SW480 (cell line): ENCODE data around the gene CTSW.
"Not testable (repeated sequence)": the region's sequence is repeated elsewhere in the genome, so short reads cannot be mapped to it uniquely, and the experiment has no call there.

Source experiments
- DNase-seq: peaks from one replicate; pipeline ENCODE4 v3.0.0-alpha.2; 2016; ENCODE audit warnings: low spot score

Gene CTSW, protein sequence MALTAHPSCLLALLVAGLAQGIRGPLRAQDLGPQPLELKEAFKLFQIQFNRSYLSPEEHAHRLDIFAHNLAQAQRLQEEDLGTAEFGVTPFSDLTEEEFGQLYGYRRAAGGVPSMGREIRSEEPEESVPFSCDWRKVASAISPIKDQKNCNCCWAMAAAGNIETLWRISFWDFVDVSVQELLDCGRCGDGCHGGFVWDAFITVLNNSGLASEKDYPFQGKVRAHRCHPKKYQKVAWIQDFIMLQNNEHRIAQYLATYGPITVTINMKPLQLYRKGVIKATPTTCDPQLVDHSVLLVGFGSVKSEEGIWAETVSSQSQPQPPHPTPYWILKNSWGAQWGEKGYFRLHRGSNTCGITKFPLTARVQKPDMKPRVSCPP

DNA sequence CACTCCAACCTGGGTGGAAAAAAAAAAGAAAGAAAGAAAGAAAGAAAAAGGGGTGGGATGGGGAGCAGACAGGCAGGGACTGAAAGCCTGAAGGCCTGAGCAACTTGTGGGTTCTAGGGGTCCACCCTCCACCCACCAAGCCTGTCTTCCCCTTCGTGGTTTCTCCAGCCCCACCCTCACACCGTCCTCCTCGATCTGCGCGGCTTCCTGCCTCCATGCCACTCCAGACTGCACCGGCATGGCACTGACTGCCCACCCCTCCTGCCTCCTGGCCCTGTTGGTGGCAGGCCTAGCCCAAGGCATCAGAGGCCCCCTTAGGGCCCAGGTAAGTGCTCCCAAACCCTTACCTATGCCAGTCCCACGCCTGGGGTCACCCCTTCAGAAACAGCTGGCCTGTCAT is at the start of gene CTSW:
CTSW (plus strand) TSS at position 221 of the 400 bp plus-strand sequence; CDS start at position 239, 18 bp downstream.
- DNase-seq = no peak

DNA sequence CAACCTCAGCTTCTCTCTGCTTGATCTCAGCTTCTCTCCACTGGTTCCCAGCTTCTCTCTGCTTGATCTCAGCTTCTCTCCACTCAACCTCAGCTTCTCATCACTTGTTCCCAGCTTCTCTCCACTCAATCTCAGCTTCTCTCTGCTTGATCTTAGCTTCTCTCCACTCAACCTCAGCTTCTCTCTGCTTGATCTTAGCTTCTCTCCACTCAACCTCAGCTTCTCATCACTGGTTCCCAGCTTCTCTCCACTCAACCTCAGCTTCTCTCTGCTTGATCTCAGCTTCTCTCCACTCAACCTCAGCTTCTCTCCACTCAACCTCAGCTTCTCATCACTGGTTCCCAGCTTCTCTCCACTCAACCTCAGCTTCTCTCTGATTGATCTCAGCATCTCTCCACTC is 47.4 kb upstream of the CTSW start:
- not testable (repeated sequence) for DNase-seq

DNA sequence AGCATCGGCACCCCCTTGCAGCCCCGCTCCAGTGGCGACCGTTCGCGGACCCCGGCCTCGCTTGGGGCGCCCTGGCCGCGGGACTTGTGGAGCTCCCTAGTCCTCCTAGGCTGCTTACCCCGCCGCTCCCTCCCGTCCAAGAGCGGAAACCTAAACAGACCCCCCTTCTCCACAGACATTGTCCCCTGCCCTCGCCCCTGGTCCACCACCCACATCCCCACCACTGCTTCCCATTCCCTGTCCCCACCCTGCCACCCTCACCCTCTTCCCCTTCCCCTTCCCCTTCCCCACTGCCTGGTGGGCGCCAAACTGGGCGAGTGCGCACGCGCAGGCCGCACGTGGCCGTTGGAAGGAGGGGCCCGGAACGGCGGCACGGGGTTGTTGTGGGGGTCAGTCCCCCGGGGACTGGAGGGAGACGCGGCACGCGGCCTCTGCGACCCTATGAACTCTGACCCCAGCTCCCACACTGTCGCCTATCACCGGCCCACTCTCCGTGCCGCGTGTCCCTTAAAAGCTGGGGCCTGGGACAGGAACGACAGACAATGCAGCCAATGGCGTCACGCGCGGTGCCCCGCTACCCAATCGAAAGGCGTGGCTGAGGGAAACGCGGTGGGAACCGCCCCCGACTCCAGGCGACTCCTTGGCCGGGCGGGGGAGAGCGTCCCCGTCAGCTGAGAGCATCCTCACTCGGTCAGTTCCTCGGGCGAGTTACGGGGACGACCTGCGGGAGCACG is 46.2 kb upstream of the CTSW start, which contains the start of gene SNX32:
SNX32 (plus strand) TSS at position 667 of the 734 bp plus-strand sequence. CDS start 103 bp downstream, outside the sequence.
- DNase-seq = no peak

DNA sequence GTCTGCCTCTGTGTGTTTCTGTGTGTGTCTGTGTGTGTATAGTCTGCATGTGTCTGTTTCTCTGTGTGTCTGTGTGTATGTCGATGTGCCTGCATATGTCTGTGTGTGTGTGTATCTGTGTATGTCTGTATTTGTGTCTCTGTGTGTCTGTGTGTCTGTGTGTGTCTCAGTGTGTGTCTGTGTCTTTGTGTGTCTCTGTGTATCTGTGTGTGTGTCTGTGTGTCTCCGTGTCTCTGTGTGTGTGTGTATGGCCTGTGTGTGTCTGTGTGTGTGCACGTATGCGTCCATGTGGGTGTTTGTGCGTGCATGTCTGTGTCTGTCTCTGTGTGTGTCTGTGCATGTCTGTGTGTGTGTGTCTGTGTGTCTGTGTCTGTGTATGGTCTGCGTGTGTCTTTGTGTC is 45.4 kb upstream of the CTSW start:
- DNase-seq = no peak

DNA sequence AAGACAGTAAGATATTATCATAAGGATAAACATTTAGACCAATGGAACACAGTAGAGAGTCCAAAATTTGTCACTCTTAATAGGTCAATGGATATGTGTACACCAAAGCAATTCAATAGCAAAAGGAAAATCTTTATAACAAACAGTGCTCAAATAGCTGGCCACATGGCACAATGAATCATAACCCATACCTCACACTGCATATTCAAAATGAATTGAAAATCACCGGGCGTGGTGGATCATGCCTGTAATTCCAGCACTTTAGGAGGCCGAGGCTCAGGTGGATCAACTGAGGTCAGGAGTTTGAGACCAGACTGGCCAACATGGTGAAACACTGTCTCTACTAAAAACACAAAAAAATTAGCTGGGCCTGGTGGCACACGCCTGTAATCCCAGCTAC is 37.5 kb upstream of the CTSW start:
- DNase-seq = no peak

DNA sequence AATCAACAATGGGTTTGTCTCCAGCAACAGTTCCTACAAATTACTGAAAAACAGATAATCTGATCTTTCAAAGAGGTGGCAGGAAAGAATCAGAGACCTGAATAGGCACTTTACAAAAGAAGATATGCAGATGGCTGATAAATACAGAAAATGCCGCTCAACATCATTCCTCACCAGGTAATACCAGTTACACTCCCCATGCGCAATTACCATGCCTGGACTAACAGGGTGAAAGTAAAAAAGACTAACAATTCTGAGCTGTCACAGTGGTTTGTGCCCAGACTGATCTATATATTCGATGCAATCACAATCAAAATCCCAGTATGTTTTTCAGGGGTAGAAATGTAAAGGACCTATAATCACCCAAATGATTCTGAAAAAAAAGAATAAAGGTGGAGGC is 35.8 kb upstream of the CTSW start:
- no peak for DNase-seq

DNA sequence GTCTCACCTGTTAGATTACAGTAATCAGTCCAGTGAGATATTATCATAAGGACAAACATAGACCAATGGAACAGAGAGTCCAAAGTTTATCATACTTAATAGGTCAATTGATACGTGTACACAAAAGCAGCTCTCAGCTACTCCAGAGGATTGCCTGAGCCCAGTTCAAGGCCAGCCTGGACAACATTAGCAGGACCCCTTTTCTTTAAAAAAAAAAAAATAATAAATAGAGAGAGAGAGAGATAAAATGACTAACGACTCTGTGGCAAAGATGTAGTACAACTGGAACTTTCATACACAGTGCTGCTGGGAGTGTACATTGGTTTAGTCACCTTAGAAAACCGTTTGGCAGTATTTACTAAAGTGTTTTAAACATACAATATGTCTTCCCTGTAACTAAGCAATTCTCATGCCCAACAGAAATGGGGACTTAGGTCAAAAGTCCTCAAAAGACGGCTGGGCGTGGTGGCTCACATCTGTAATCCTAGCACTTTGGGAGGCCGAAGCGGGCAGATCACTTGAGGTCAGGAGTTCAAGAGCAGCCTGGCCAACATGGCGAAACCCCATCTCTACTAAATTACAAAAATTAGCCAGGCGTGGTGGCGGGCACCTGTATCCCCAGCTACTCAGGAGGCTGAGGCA is 35.3 kb upstream of the CTSW start:
- DNase-seq = no peak

DNA sequence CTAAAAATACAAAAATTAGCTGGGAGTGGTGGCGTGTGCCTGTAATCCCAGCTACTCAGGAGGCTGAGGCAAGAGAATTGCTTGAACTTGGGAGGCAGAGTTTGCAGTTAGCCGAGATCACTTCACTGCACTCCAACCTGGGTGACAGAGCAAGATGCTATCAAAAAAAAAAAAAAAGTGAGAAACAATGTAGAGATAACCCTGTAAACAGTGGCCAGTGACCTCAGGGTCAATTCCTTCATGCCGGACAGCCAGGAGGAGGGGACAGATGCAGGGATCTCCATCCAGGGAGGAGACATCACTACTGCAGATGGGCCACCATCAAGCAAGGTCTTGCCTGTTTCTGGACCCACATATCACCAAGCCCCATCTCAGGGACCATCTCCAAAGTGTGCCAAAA is 31.9 kb upstream of the CTSW start:
- DNase-seq = no peak

DNA sequence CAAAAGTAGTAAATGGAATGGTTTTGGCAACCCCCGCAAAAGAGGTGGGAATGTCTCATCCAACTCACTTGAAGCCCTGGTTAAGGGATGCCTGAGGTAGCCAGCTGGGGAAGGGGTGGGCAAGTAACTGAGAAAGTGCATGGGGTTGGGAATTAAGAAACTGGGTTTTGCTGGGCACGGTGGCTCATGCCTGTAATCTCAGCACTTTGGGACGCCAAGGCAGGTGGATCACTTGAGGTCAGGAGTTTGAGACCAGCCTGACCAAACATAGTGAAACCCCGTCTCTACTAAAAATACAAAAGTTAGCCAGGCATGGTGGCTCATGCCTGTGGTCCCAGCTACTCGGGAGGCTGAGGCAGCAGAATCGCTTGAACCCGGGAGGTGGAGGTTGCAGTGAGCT is 30.9 kb upstream of the CTSW start:
- not testable (repeated sequence) for DNase-seq

DNA sequence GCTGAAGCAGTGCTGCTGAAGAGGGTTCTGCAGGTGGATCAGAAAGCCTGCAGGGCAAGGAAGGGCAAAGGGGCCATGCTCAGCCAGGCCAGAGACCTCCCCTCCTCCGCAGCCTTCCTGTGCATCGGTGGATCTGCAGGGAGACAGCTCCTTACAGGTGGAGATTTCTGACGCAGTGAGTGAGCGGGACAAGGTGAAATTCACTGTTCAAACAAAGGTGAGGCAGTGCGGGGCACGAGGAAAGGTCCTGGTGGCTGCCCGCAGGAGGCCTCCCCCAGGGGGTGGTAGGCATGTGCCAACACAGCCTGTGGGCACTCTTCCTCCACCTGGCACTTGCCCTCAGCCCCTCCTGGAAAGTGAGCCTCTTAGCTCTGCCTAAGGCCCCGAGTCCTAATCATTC is 30.3 kb upstream of the CTSW start:
- DNase-seq = no peak

DNA sequence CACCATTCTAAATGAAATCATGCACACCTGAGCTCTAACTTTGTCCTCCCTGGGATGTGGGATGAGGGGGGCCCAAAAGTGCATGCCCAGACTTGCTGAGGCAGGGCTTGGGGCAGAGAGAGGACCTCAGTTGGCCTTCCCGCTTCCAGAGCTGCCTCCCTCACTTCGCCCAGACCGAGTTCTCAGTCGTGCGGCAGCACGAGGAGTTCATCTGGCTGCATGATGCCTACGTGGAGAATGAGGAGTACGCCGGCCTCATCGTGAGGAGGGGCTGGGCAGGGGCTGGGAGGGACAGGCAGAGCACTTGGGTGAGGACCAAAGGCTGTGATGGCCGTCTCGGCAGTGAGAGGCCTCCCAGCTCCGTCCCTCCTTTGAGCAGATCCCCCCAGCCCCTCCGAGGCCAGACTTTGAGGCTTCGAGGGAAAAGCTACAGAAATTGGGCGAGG is 29.8 kb upstream of the CTSW start:
- DNase-seq = no peak

DNA sequence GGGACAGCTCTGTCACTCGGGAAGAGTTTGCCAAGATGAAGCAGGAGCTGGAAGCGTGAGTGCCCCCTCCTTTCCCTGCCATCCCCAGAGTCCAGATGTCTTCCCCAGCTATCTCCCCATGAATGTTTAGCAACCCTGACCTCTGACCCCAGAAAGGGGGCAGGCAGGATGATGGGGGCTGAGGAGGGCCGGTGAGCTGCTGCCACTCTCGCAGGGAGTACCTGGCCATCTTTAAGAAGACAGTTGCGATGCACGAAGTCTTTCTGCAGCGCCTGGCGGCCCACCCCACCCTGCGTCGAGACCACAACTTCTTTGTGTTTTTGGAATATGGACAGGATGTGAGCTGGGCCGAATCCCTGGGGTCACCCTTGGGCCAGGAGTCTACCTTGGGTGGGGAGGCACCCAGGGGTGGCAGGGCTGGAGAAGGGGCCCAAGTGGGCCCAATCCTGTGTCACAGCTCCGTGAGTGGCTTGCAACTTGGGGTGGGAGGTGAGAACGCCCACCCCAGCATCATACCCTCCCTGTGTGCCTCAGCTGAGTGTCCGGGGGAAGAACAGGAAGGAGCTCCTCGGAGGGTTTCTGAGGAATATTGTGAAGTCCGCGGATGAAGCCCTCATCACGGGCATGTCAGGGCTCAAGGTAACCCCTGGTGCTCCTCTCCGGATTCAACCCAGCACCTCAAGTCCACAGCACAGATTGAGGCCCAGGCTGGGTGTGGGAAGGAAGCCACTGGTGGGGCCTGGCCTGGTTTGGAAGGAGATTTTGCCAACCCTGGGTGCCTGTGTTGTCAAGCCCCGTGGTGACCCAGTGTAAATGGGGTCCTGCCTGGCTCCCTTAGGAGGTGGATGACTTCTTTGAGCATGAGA is 29.2 kb upstream of the CTSW start:
- no peak for DNase-seq

DNA sequence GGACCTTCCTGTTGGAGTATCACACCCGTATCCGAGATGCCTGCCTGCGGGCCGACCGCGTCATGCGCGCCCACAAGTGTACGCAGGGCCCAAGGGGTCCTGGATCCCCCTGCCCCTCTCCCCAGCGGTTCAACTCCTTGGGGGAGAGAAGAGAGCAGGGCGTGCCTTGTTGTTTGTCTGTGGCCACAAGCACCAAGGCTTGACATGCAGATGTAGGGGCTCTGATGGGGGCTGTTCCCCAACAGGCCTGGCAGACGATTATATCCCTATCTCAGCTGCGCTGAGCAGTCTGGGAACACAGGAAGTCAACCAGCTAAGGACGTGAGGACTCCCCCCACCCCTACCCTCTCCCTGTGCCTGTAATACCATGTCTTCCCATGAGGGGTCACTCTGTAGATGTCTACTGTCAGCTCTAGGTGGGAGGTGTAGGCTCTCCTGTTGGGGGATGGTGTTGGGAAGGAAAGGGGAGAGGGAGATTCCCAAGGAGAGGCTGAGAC is 28.5 kb upstream of the CTSW start:
- DNase-seq = no peak

DNA sequence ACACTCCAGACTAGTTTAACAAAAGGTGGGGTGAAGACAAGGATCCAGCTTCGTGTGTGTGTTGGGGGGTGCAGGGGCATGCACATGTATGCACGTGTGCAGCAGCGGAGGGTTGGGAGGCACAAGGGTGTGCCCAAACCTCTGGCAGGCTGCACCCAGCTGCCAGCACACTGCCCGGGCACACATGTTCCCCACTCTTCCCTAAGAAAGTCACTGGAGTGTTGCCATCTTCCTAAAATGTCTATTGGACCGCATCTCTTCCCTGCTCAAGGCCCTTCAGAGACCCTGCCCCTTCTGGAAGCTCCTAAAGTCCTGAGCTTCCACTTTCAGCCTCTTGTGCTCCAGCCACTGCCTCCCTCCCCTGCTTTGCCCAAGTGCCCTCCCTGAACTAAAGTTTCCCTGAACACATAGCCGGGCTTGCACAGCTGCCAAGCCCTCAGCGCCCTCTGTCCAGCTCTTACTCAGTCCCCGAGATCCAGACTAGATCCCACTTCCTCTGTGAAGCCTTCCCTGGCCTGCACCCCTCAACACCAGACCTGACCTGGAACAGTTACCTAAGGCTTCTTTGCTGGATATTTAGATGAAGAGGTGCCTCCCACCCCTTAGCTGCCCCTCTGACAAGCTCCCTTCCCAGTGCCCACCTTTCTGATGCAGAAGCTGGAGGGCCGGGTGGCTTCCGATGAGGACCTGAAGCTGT is 27.7 kb upstream of the CTSW start:
- no peak for DNase-seq

DNA sequence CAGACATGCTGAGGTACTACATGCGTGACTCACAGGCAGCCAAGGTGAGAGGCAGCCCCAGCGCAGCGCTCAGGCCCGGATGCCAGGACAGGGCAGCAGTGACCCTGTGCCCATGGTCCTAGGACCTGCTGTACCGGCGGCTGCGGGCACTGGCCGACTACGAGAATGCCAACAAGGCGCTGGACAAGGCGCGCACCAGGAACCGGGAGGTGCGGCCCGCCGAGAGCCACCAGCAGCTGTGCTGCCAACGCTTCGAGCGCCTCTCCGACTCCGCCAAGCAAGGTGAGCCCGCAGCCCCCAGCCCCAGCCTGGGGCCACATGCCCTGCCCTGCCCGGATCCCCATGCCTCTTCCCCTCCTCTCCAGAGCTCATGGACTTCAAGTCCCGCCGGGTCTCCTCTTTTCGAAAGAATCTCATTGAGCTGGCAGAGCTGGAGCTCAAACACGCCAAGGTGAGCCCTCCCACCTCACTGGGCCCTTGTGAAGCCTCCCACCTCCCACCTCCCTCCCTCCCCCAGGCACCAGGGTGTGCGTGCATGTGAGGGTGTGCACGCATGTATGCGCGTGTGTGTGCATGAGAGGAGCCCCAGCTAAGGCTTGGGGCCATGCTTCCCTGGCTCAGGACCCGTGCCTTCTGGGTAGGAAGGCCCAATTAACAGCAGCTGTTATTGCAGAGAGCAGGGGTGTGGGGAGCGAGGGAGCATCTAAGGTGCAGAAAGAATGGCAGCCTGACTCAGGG is 27.0 kb upstream of the CTSW start:
- DNase-seq = no peak

DNA sequence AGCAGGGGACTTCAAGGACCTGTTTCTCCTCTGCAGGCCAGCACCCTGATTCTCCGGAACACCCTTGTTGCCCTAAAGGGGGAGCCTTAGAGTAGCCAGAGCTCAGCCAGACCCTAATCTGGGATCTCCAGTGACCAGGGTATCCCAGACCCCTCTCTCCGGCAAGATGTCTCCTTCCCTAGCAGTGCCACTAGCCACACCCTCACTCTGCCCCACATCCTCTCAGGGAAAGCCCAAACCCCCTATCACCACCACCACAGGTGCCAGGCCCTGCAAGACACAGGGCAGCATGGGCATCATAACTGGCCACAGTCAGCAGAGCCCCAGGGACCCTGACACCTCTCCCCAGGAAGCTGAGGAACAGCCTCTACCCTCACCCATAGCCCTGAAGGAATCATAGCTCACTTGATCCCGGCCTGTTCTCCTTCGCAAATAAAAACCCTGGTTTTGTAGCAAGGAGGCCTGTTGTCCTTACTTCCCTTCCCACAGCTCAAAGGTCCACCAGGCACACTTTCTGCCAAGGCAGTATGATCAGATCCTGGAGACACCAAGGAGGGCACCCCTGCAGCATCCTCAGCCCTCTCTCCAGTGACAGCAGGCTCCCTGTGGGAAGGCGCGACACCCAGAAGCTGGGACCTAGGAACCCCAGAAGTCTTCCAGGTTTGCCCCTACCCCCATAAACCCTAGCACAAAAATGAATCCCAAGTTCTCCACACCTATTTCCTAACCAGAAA is 26.2 kb upstream of the CTSW start:
- no peak for DNase-seq

DNA sequence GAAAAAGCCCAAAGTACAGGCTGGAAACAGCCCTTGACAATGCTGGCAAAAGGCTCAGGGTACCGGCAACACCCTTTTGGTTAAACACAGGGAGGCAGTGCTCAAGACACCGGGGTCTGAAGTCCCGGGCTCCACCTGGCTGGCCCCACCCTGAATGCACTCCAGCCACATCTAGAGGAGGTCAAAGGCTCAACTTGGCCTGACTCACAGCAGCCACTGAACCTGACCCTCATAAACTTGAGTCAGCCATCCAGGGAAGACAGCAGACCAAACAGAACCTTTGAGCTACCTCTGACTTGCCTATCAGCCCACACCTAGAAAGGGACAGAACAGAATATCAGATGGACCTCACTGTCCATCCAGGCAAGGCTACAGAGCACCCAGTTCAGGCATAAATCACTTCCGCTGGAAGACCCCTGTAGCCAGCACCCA is 25.5 kb upstream of the CTSW start:
- DNase-seq = no peak

DNA sequence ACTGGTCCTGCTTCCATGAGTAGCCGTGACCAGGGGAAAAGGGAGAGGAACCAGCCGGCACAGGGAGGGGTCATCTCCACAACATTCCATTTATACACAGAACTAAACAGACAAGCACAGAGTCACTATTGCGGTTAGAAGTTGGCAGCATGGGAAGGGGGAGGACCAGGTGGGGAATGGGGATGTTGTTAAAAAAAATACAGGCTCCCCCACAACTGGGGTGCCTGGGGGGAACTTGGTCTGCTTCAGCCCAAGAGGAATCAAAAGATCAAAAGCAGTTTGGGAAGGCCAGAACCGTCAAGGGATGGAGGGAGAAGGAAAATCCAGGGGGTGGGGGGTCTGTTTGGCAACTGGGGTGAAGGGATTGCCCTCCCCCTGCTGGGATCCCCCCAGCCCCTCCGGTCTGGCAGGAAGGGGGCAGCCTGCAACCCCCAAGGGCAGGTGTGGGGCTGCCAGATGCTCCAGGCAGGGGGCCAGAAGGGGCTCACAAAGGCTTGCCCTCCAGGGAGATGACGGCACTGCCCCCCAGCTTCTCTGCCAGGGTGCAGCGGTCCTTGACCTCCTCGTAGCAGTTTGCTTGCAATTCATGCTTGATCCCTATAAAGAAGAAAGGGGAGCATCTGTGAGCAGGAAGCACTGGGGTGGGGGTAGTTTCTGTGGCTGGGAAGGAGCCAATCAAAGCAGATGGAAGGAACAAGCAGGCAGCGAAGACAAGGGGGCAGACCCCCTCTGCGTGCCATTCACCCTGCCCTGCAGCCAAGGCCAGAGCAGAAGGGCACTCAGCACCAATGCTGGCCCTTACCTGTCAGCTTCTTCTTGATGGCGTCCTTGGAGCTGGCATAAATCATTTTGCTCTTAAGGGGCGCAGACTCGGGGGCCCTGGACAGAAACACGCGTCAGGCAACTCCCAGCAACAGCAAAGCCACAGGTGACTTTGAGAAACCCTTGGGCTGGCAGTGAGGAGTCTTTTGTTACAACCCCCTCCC is 24.5 kb upstream of the CTSW start:
- no peak for DNase-seq
